SK-N-SH treated with all-trans-retinoic acid at 6 μM for 48 hours (cell line): ENCODE results near the gene ORM1.

Experiments
- CSDC2 ChIP-seq: fragments of 250-450 bp; sonication (Bioruptor Pico); IDR thresholded peaks from 2 replicates; pipeline ENCODE4 v1.5.0; 2020; ENCODE audit warnings: mild to moderate bottlenecking, moderate library complexity
- RARB ChIP-seq: fragments of 250-450 bp; sonication (Bioruptor Pico); IDR thresholded peaks from 2 replicates; pipeline ENCODE4 v1.8.0; 2021; ENCODE audit warnings: mild to moderate bottlenecking, moderate library complexity
- ZNF565 ChIP-seq: fragments of 450-650 bp; formaldehyde crosslinking; conservative IDR thresholded peaks from 2 replicates; pipeline ENCODE4 v1.5.0; 2020; ENCODE audit warnings: low read depth, mild to moderate bottlenecking, moderate library complexity

DNA sequence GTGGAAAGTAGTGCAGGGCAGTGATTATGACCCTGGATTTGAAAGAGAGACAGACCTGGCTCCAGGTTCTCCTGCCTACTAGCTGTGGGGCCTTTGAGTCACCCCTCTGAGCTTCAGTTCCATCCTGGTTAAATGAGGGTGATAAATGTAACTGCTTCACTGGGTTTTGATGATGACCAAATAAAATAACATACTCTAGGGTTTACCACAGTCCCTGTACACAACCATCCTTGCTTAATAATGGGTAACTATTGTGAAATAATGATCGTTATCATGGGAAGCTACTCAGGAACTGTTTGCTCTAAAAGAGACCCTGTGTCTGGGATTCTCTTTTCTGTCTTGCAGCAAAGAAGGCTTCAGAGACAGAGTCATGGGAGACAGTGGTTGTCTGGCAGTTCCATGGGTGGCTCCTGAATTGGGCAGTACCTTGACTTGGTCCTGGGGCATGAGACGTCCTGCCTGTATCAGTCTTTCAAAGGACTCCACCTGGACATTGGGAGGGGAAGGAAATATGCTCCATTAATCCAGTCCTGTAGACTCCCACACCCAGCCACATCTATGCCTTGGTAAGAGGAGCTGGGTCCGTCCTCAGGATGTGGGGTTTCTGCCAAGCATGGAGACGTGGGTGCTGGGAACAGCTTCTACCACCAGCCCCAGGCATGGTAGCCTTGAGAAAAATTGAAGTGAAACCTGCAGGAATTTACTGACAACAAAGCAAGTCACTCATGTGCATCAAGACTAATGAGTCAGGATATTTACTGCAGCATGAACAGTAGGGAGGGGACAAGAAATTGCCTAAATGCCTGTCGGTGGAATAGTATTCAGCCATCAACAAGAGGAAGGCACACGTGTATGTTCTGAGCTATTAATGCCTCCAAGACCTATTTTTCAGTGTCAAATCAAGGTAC, 41.5 kb downstream of the ORM1 start:
- TF ChIP-seq ZNF565 (CRISPR knock-in tag) (no peak), RARB (CRISPR knock-in tag) (no peak), CSDC2 (no peak)
